Panc1 (cell line): Measurements from ENCODE around the gene FAAP100. TPM values are rescaled to one million over a fixed set of nuclear protein-coding genes. Genes with fewer than 3 reads are reported as not detected.

Source experiments
- ATAC-seq: fragments of 200-7000 bp; cut with Tn5 transposase; 2 replicates; pipeline ENCODE4 v1.9.1; 2020; ENCODE audit warnings: mild to moderate bottlenecking, moderate library complexity
- BruUV-seq: library from RNA; stranded (reverse); fragments of 400-500 nt; replicated peaks from 2 replicates; lab custom pipeline; 2021; lab: Mats Ljungman, UMichigan
- CTCF ChIA-PET: fragments of 300-600 bp; sonication (Branson Sonifier 250); formaldehyde crosslinking; loops from one replicate; lab custom pipeline; 2022; ENCODE audit warnings: antibody characterized with exemption; lab: Charles Lee
- POLR2A ChIA-PET: fragments of 300-600 bp; sonication (Branson Sonifier 250); formaldehyde crosslinking; loops from one replicate; lab custom pipeline; 2022; ENCODE audit warnings: antibody characterized with exemption; lab: Charles Lee
- DNase-seq: peaks from one replicate; pipeline ENCODE4 v3.0.0-alpha.2; 2010; ENCODE audit warnings: low read depth, low spot score
- H3K27ac ChIP-seq: 2 replicates; pipeline ENCODE4 v1.5.1; 2011; ENCODE audit warnings: mild to moderate bottlenecking, low read length, inconsistent platforms
- H3K27me3 ChIP-seq: fragments of 200-500 bp; sonication (Bioruptor generic); 2 replicates; pipeline ENCODE4 v1.6.0; 2014; ENCODE audit warnings: low read length, inconsistent platforms; ENCODE audit not compliant: control insufficient read depth, insufficient read depth
- H3K36me3 ChIP-seq: fragments of 200-500 bp; sonication (Bioruptor generic); 2 replicates; pipeline ENCODE4 v1.5.1; 2014; ENCODE audit warnings: inconsistent platforms, mild to moderate bottlenecking, low read length, moderate library complexity; ENCODE audit not compliant: control insufficient read depth, insufficient read depth
- H3K4me1 ChIP-seq: 2 replicates; pipeline ENCODE4 v1.5.1; 2011; ENCODE audit warnings: inconsistent platforms, mild to moderate bottlenecking, low read length, moderate library complexity; ENCODE audit not compliant: control insufficient read depth, insufficient read depth
- H3K4me3 ChIP-seq, 2 experiments: 2 replicates each; pipeline ENCODE4 v1.5.1; 2011 to 2012; ENCODE audit warnings: low read depth in 2 of 2, low read length in 2 of 2, mild to moderate bottlenecking in 2 of 2, inconsistent platforms in 1 of 2, moderate library complexity in 1 of 2
- H3K9me3 ChIP-seq: fragments of 200-500 bp; sonication (Bioruptor generic); 2 replicates; pipeline ENCODE4 v1.5.1; 2014; ENCODE audit warnings: low read depth, mild to moderate bottlenecking, inconsistent platforms, low read length, moderate library complexity; ENCODE audit not compliant: control insufficient read depth, insufficient read depth
- CTCF ChIP-seq: fragments of 450-650 bp; IDR thresholded peaks from 2 replicates; pipeline ENCODE4 v1.5.1; 2017; ENCODE audit warnings: mild to moderate bottlenecking
- POLR2AphosphoS5 ChIP-seq: IDR thresholded peaks from 2 replicates; pipeline ENCODE4 v1.6.1; 2012; ENCODE audit warnings: mild to moderate bottlenecking, low read depth, low read length, moderate library complexity
- REST ChIP-seq, 2 experiments: IDR thresholded peaks; 2 replicates each; pipeline ENCODE4 v1.6.1; 2011 to 2012; ENCODE audit warnings: low read depth in 2 of 2, control low read depth in 1 of 2, low read length in 1 of 2, mild to moderate bottlenecking in 1 of 2, moderate library complexity in 1 of 2; ENCODE audit not compliant: insufficient read depth in 1 of 2
- SIN3A ChIP-seq: IDR thresholded peaks from 2 replicates; pipeline ENCODE4 v1.6.1; 2012; ENCODE audit warnings: low read depth, mild to moderate bottlenecking, low read length, moderate library complexity, borderline replicate concordance; ENCODE audit not compliant: insufficient read depth
- TCF7L2 ChIP-seq: IDR thresholded peaks from 2 replicates; pipeline ENCODE4 v1.6.1; 2011; ENCODE audit warnings: mild to moderate bottlenecking, low read depth, low read length, inconsistent platforms
- in situ Hi-C: cut with HindIII; loops from 2 replicates; pipeline ENCODE4 v1.10.0; 2016; ENCODE audit warnings: low sequenced_read_pairs, low pct_unique_long_range_greater_than_20kb
- intact Hi-C: fragments of 100-400 bp; cut with micrococcal nuclease; formaldehyde crosslinking; loops from one replicate; pipeline ENCODE4 v1.10.0; 2022; ENCODE audit not compliant: unreplicated experiment
- total RNA-seq: library from RNA; stranded (reverse); gene quantifications from one replicate; pipeline ENCODE4 v1.2.1, GENCODE V29; 2021; ENCODE audit not compliant: unreplicated experiment

The FAAP100 gene
- total RNA-seq, 1 experiment from 2014 or later: 265 TPM

GRCh38 chr17:81524865-81525159 lies 27.3 kb downstream of the FAAP100 start:
- no TSS peak for BruUV-seq
- CTCF ChIA-PET: interaction anchor here (0.6 kb wide), 1 partner anchor 84 kb away, joined by 8 read pairs; no protein-coding TSS in a partner anchor
- in situ Hi-C loops (no loop called here), intact Hi-C loops (no loop called here)
- Histone ChIP-seq H3K36me3 (no peaks in the 10 kb centered on the region), H3K4me3 (no peak overlapping the region), H3K9me3 (no peaks in the 10 kb centered on the region), H3K27me3 (no peaks in the 10 kb centered on the region), H3K4me1 (peaks cover 18% of the 10 kb centered on the region), H3K27ac (no peak overlapping the region)
- ATAC-seq: no peak
- TF ChIP-seq CTCF (no peak), REST (IDR thresholded peaks at IDR 0.05; ENCODE audit: insufficient read depth in 1 of 2, low read depth in 2 of 2, low read length in 1 of 2) (no peak), TCF7L2 (no peak), SIN3A (no peak), POLR2AphosphoS5 (no peak)
- POLR2A ChIA-PET: interaction anchor here (0.7 kb wide), 1 partner anchor 187 kb away, joined by 7 read pairs; no protein-coding TSS in a partner anchor
- no peak for DNase-seq

- no peak for TF ChIP-seq SIN3A
- 0 out of 4 replicates have a peak, but pooled peaks of 1 of the 2 experiments have one; percentile 21 for TF ChIP-seq REST (IDR thresholded peaks at IDR 0.05; ENCODE audit: insufficient read depth in 1 of 2, low read depth in 2 of 2, low read length in 1 of 2)
- TF ChIP-seq TCF7L2: no peak
- peak; percentile 77 for TF ChIP-seq POLR2AphosphoS5
- ChIA-PET POLR2A (no interaction called here), CTCF (no interaction called here)
- Histone ChIP-seq H3K36me3 (no peaks in the 10 kb centered on the region), H3K27ac (no peak overlapping the region), H3K4me1 (peaks cover 22% of the 10 kb centered on the region), H3K27me3 (no peaks in the 10 kb centered on the region), H3K4me3 (no peak overlapping the region), H3K9me3 (no peaks in the 10 kb centered on the region)
- intact Hi-C loops: no loop called here
- BruUV-seq: no TSS peak
- ATAC-seq: peak; percentile 7; the same call in 1 of the 2 replicates
- DNase-seq: no peak
- in situ Hi-C loops: no loop called here
These were observed 27.9 kb downstream of the FAAP100 start for GRCh38 chr17:81524039-81524864.
